AG20443 (cell line): ENCODE data around the gene PLEKHM3.

ENCODE experiments used
- DNase-seq: peaks from one replicate; pipeline ENCODE4 v3.0.0; 2012; ENCODE audit warnings: low spot score, mixed read lengths

PLEKHM3 gene

GRCh38 chr2:208025037-208025813 lies at the start of gene PLEKHM3:
Gene PLEKHM3 (minus strand): TSS chr2:208025527. CDS start chr2:208001639, 23,888 bp downstream.
- DNase-seq: peak; percentile 94

GRCh38 chr2:208074610-208075356 lies 49.5 kb upstream of the PLEKHM3 start:
- no peak for DNase-seq

GRCh38 chr2:208072250-208072892 lies 47.0 kb upstream of the PLEKHM3 start:
- peak; percentile 75 for DNase-seq

GRCh38 chr2:208069186-208069585 lies 43.9 kb upstream of the PLEKHM3 start:
- peak; percentile 52 for DNase-seq

- DNase-seq: no peak
Observed at GRCh38 chr2:208066016-208066415, 40.7 kb upstream of the PLEKHM3 start.

GRCh38 chr2:208065476-208065875 lies 40.1 kb upstream of the PLEKHM3 start:
- DNase-seq: no peak

- peak; percentile 88 for DNase-seq
Observed at GRCh38 chr2:208064220-208064961, 39.1 kb upstream of the PLEKHM3 start.

GRCh38 chr2:208062961-208063360 lies 37.6 kb upstream of the PLEKHM3 start:
- no peak for DNase-seq

- no peak for DNase-seq
Observed at GRCh38 chr2:208062113-208062512, 36.8 kb upstream of the PLEKHM3 start.

GRCh38 chr2:208057108-208057507 lies 31.8 kb upstream of the PLEKHM3 start:
- DNase-seq: no peak

GRCh38 chr2:208049441-208049840 lies 24.1 kb upstream of the PLEKHM3 start:
- DNase-seq: no peak

- DNase-seq: no peak
Observed at GRCh38 chr2:208049006-208049405, 23.7 kb upstream of the PLEKHM3 start.

GRCh38 chr2:208047840-208048239 lies 22.5 kb upstream of the PLEKHM3 start:
- DNase-seq: no peak

- DNase-seq: no peak
Observed at GRCh38 chr2:208046686-208047085, 21.4 kb upstream of the PLEKHM3 start.

- no peak for DNase-seq
Observed at GRCh38 chr2:208042450-208042849, 17.1 kb upstream of the PLEKHM3 start.

GRCh38 chr2:208042041-208042440 lies 16.7 kb upstream of the PLEKHM3 start:
- peak; percentile 50 for DNase-seq

GRCh38 chr2:208040199-208041171 lies 15.2 kb upstream of the PLEKHM3 start:
- DNase-seq: peak; percentile 70

- DNase-seq: no peak
Observed at GRCh38 chr2:208039376-208040110, 14.2 kb upstream of the PLEKHM3 start.

GRCh38 chr2:208037564-208038487 lies 12.5 kb upstream of the PLEKHM3 start:
- DNase-seq: no peak
